Measurements from ENCODE around the gene SLC30A1. TPM values are rescaled to one million over a fixed set of nuclear protein-coding genes. Genes with fewer than 3 reads are reported as not detected.

SLC30A1 gene
- total and polyA plus RNA-seq, 4 donors, result 3.1 to 26.3 (median 14.4) TPM

DNA sequence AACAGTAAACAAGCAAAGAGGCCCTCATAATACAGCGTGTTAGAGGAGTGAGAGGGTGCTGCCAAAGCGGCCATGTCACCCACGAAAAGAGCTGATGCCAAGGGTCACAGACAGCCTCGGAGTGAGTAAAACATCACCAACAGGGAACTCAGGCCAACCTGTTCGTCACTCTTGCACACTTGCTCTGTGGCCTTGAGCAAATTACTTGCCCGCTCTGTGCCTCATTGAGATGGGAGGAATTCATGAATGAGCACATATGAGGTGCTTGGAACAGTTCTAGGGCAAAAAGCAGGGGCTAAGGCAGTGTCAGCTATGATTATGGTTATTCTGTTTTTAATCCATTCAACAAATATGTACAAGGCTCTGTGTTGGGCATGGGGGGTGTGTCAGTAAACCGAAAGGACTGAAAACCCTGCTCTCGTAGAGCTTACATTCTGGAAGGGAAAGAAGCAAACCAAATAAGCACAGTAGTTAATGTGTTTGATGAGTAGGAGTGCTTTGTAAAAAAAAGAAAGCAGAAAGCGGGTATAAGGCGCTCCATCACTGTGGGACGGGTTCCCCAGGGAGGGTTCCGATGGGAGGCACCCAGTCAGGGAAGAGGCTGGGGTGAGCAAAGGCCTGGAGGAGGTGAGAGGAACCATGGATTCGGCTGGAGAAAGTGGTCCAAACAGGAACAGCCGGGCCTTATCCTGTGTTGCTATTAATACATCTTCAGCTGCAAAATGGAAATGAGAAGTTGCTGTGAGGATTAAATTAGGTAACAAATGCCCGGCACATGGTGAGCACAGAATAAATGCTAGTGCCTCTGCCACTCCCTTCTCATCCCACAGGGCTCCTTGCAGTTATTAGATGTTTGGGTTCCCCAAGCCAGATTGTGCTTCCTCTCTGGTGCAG, 47.5 kb downstream of the SLC30A1 start:
- DNase-seq (no peak), ATAC-seq (ENCODE audit: insufficient read depth, low FRiP score) (no peak)
- H3K36me3 ChIP-seq (ENCODE audit: control insufficient read depth in 4 of 4, insufficient read depth in 4 of 4, low read length in 4 of 4), result no peaks in the 10 kb centered on the region
- no peak overlapping the region for H3K9ac ChIP-seq (ENCODE audit: insufficient read depth in 1 of 2, low read length in 2 of 2)
- WGBS, 2 donors, result 75 to 77% methylated on average over 15 of the region's 15 CpGs
- H3K27me3 ChIP-seq (ENCODE audit: control insufficient read depth in 3 of 3, insufficient read depth in 3 of 3, low read length in 2 of 3), result no peaks in the 10 kb centered on the region
- no peaks in the 10 kb centered on the region for H3K9me3 ChIP-seq (ENCODE audit: control insufficient read depth in 4 of 4, insufficient read depth in 3 of 4, low read length in 3 of 4)
- no peaks in the 10 kb centered on the region for H3K4me1 ChIP-seq (ENCODE audit: control insufficient read depth in 5 of 5, insufficient read depth in 5 of 5, low read length in 5 of 5)
- no peak overlapping the region for H3K4me3 ChIP-seq
- TF ChIP-seq, protein P1, sequence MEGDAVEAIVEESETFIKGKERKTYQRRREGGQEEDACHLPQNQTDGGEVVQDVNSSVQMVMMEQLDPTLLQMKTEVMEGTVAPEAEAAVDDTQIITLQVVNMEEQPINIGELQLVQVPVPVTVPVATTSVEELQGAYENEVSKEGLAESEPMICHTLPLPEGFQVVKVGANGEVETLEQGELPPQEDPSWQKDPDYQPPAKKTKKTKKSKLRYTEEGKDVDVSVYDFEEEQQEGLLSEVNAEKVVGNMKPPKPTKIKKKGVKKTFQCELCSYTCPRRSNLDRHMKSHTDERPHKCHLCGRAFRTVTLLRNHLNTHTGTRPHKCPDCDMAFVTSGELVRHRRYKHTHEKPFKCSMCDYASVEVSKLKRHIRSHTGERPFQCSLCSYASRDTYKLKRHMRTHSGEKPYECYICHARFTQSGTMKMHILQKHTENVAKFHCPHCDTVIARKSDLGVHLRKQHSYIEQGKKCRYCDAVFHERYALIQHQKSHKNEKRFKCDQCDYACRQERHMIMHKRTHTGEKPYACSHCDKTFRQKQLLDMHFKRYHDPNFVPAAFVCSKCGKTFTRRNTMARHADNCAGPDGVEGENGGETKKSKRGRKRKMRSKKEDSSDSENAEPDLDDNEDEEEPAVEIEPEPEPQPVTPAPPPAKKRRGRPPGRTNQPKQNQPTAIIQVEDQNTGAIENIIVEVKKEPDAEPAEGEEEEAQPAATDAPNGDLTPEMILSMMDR (IDR thresholded peaks at IDR 0.05; ENCODE audit: control extremely low read depth, extremely low read depth), result no peak
- H3K27ac ChIP-seq (ENCODE audit: low read depth in 1 of 2, low read length in 1 of 2), result no peak overlapping the region

DNA sequence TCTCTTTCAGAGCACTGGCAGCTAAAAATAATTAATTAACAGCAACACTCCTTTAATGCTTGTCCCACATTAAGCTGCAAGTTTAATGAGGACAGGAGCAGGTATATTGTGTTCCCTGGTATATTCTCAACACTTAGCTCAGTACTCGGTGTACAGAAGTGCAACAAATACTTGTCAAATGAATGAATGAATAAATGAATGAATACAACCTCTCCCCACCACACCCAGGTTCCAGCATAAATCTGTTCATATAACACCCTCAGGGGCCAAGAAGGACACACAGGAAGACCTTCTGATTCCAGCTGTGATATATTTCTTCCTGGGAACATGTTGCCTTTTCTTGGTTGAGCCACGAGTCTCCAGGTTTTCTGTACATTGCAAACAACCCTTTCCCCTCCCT, 48.9 kb downstream of the SLC30A1 start:
- H3K9ac ChIP-seq (ENCODE audit: insufficient read depth in 1 of 2, low read length in 2 of 2), result no peak overlapping the region
- no peaks in the 10 kb centered on the region for H3K4me1 ChIP-seq (ENCODE audit: control insufficient read depth in 5 of 5, insufficient read depth in 5 of 5, low read length in 5 of 5)
- H3K4me3 ChIP-seq, result no peak overlapping the region
- ATAC-seq (ENCODE audit: insufficient read depth, low FRiP score), result no peak
- 74 to 89% methylated on average over 2 of the region's 2 CpGs for WGBS, 2 donors
- no peaks in the 10 kb centered on the region for H3K27me3 ChIP-seq (ENCODE audit: control insufficient read depth in 3 of 3, insufficient read depth in 3 of 3, low read length in 2 of 3)
- no peak for DNase-seq
- no peaks in the 10 kb centered on the region for H3K9me3 ChIP-seq (ENCODE audit: control insufficient read depth in 4 of 4, insufficient read depth in 3 of 4, low read length in 3 of 4)
- TF ChIP-seq, protein P1 (IDR thresholded peaks at IDR 0.05; ENCODE audit: control extremely low read depth, extremely low read depth), result no peak
- no peak overlapping the region for H3K27ac ChIP-seq (ENCODE audit: low read depth in 1 of 2, low read length in 1 of 2)
- H3K36me3 ChIP-seq (ENCODE audit: control insufficient read depth in 4 of 4, insufficient read depth in 4 of 4, low read length in 4 of 4), result no peaks in the 10 kb centered on the region

DNA sequence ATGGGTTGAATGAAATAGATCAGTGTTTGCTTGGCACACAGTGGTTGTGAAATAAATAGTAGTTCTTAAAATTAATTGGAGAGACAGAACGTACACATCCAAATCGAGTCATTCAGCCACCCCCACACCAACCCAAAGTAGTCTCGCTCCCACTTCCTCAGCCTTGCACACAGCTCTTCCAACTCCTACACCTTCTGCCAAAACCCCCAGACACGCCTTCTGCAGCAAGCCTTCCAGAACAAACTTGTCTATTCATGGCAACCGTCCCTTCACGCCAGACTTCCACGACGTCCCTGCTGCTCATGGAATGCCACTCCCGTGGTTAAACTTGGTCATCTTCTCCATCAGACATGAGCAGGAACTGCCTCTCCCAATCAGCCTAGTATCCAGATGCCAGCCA, 49.5 kb downstream of the SLC30A1 start:
- no peak overlapping the region for H3K9ac ChIP-seq (ENCODE audit: insufficient read depth in 1 of 2, low read length in 2 of 2)
- whole genome bisulfite sequencing, 2 donors, result 68 to 82% methylated on average over 9 of the region's 9 CpGs
- DNase-seq, result no peak
- H3K4me1 ChIP-seq (ENCODE audit: control insufficient read depth in 5 of 5, insufficient read depth in 5 of 5, low read length in 5 of 5), result no peaks in the 10 kb centered on the region
- H3K27me3 ChIP-seq (ENCODE audit: control insufficient read depth in 3 of 3, insufficient read depth in 3 of 3, low read length in 2 of 3), result no peaks in the 10 kb centered on the region
- TF ChIP-seq, protein P1 (IDR thresholded peaks at IDR 0.05; ENCODE audit: control extremely low read depth, extremely low read depth), result no peak
- no peak overlapping the region for H3K4me3 ChIP-seq
- ATAC-seq (ENCODE audit: insufficient read depth, low FRiP score), result no peak
- no peaks in the 10 kb centered on the region for H3K9me3 ChIP-seq (ENCODE audit: control insufficient read depth in 4 of 4, insufficient read depth in 3 of 4, low read length in 3 of 4)
- H3K27ac ChIP-seq (ENCODE audit: low read depth in 1 of 2, low read length in 1 of 2), result no peak overlapping the region
- H3K36me3 ChIP-seq (ENCODE audit: control insufficient read depth in 4 of 4, insufficient read depth in 4 of 4, low read length in 4 of 4), result no peaks in the 10 kb centered on the region

Measured in lung (tissue), 12 donors.